ENCODE data around the gene ABLIM1. TPM values are rescaled to one million over a fixed set of nuclear protein-coding genes. Genes with fewer than 3 reads are reported as not detected.

ABLIM1 gene
- total RNA-seq, 1 experiment from 2014 or later, result 89.4 TPM

DNA sequence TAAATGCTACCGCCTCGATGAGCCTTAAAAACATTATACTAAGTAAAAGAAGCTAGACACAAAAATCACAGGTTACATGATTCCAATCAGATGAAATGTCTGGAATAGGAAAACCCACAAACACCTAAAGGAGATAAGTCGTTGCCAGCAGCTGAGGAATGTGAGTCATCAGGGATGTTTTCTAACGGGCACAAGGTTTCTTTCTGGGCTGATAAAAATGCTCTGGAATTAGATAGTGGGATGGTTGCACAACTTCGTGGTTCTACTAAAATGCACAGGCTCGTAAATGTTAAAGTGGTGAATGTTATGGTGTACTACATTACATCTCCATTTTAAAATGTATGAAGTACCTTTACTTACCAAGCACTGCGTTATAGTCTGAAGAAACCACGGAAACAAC is 9.7 kb downstream of the ABLIM1 start:
- Mint-ChIP-seq H3K4me1 (ENCODE audit: low read depth, unreplicated experiment) (peaks cover 41% of the 10 kb centered on the region), H3K27me3 (ENCODE audit: unreplicated experiment) (no peaks in the 10 kb centered on the region), H3K4me3 (ENCODE audit: low read depth, unreplicated experiment) (no peak overlapping the region), H3K27ac (ENCODE audit: unreplicated experiment) (no peak overlapping the region), H3K9me3 (ENCODE audit: low read depth, unreplicated experiment) (no peaks in the 10 kb centered on the region), H3K36me3 (ENCODE audit: insufficient read depth, unreplicated experiment) (no peaks in the 10 kb centered on the region)
- intact Hi-C loops (cut with micrococcal nuclease; ENCODE audit: unreplicated experiment), result no loop called here
- TF ChIP-seq, protein P1, sequence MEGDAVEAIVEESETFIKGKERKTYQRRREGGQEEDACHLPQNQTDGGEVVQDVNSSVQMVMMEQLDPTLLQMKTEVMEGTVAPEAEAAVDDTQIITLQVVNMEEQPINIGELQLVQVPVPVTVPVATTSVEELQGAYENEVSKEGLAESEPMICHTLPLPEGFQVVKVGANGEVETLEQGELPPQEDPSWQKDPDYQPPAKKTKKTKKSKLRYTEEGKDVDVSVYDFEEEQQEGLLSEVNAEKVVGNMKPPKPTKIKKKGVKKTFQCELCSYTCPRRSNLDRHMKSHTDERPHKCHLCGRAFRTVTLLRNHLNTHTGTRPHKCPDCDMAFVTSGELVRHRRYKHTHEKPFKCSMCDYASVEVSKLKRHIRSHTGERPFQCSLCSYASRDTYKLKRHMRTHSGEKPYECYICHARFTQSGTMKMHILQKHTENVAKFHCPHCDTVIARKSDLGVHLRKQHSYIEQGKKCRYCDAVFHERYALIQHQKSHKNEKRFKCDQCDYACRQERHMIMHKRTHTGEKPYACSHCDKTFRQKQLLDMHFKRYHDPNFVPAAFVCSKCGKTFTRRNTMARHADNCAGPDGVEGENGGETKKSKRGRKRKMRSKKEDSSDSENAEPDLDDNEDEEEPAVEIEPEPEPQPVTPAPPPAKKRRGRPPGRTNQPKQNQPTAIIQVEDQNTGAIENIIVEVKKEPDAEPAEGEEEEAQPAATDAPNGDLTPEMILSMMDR (IDR thresholded peaks at IDR 0.05; ENCODE audit: unreplicated experiment), result no peak
- no peak for DNase-seq
- no TSS peak for BruUV-seq (replicated peaks)
- CTCF ChIA-PET, result no interaction called here

DNA sequence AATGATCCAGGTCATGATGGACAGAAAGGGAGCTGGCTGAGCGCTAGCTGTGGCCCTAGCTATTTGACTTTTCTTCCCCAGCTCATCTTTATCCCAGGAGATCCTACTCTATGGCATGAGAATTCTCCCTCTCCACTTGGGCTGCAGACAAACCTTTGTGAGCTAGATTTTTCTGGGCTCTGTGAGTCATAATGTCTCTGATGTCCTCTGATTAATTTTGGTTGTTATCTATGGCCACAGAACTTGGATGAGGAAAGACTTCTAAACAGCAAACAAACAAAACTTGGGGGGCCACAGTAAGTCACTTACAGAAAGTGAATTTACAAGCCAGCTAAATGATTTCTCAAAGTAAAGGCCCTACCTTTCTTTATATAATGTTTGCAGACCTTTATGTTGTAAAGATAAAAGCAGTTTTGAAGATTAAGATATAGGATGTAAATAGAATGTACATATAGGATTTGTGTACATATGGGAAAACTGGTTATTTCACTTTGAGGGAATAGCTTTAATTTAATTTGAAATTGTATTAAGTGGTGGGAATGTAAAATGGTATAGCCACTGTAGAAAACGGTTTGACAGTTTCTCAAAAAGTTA is 10.4 kb downstream of the ABLIM1 start:
- H3K27me3 Mint-ChIP-seq (ENCODE audit: unreplicated experiment), result no peaks in the 10 kb centered on the region
- CTCF ChIA-PET, result no interaction called here
- no TSS peak for BruUV-seq (replicated peaks)
- peaks cover 47% of the 10 kb centered on the region for H3K4me1 Mint-ChIP-seq (ENCODE audit: low read depth, unreplicated experiment)
- intact Hi-C loops (cut with micrococcal nuclease; ENCODE audit: unreplicated experiment), result no loop called here
- H3K27ac Mint-ChIP-seq (ENCODE audit: unreplicated experiment), result no peak overlapping the region
- no peak for DNase-seq
- H3K36me3 Mint-ChIP-seq (ENCODE audit: insufficient read depth, unreplicated experiment), result no peaks in the 10 kb centered on the region
- no peaks in the 10 kb centered on the region for H3K9me3 Mint-ChIP-seq (ENCODE audit: low read depth, unreplicated experiment)
- TF ChIP-seq, protein P1 (IDR thresholded peaks at IDR 0.05; ENCODE audit: unreplicated experiment), result no peak
- no peak overlapping the region for H3K4me3 Mint-ChIP-seq (ENCODE audit: low read depth, unreplicated experiment)

DNA sequence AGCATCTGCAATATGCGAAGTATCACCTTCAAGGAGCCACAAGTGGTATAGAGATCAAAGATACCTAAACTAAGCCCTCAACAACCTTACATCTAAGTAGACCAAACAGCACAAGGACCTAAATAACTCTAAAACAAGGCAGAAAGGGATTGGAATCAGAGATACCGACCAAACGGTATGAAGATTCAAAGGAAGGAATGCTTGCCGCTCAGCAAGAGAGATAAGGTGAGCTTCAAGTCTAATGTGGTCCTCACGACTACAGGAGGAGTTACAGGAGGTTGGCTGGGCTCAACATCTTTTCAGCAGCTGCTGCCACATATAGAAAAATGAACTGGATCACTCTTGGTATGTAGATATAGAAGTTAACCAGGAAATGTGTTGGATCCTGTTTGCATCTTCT is 11.6 kb downstream of the ABLIM1 start:
- CTCF ChIA-PET, result no interaction called here
- no peak for DNase-seq
- H3K4me1 Mint-ChIP-seq (ENCODE audit: low read depth, unreplicated experiment), result peaks cover 46% of the 10 kb centered on the region
- no peaks in the 10 kb centered on the region for H3K27me3 Mint-ChIP-seq (ENCODE audit: unreplicated experiment)
- intact Hi-C loops (cut with micrococcal nuclease; ENCODE audit: unreplicated experiment), result no loop called here
- H3K4me3 Mint-ChIP-seq (ENCODE audit: low read depth, unreplicated experiment), result no peak overlapping the region
- TF ChIP-seq, protein P1 (IDR thresholded peaks at IDR 0.05; ENCODE audit: unreplicated experiment), result no peak
- H3K27ac Mint-ChIP-seq (ENCODE audit: unreplicated experiment), result no peak overlapping the region
- no peaks in the 10 kb centered on the region for H3K36me3 Mint-ChIP-seq (ENCODE audit: insufficient read depth, unreplicated experiment)
- no TSS peak for BruUV-seq (replicated peaks)
- H3K9me3 Mint-ChIP-seq (ENCODE audit: low read depth, unreplicated experiment), result no peaks in the 10 kb centered on the region

DNA sequence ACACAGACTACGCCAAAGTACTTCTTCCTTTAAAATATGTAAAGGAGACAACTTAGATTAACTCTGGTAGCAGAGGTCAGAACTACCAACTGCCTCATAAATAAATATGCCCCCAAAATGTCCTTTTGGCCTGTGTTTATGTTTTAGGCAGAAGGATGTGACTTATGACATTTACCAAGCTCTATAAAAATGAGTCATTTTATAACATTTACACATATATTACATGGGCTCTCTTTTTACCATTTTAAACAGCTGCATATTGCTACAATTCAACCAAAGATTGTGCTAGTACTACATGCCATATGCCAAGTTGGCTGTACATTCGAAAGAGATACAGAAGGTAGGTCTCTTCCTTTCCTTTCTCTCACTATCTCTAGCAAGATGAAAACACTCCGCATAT is 12.4 kb downstream of the ABLIM1 start:
- intact Hi-C loops (cut with micrococcal nuclease; ENCODE audit: unreplicated experiment), result no loop called here
- no TSS peak for BruUV-seq (replicated peaks)
- Mint-ChIP-seq H3K36me3 (ENCODE audit: insufficient read depth, unreplicated experiment) (no peaks in the 10 kb centered on the region), H3K4me1 (ENCODE audit: low read depth, unreplicated experiment) (peaks cover 39% of the 10 kb centered on the region), H3K27ac (ENCODE audit: unreplicated experiment) (no peak overlapping the region), H3K9me3 (ENCODE audit: low read depth, unreplicated experiment) (no peaks in the 10 kb centered on the region), H3K27me3 (ENCODE audit: unreplicated experiment) (no peaks in the 10 kb centered on the region), H3K4me3 (ENCODE audit: low read depth, unreplicated experiment) (no peak overlapping the region)
- CTCF ChIA-PET, result no interaction called here
- DNase-seq, result no peak
- TF ChIP-seq, protein P1 (IDR thresholded peaks at IDR 0.05; ENCODE audit: unreplicated experiment), result no peak
